Fibroblast of lung (primary cell): ENCODE measurements around the gene PRR23E.

ENCODE experiments used
- EZH2 ChIP-seq: IDR thresholded peaks from 2 replicates; pipeline ENCODE4 v1.5.1; 2012; ENCODE audit warnings: low read length, control low read depth, mild to moderate bottlenecking; ENCODE audit errors: missing control alignments
- TF ChIP-seq, protein P1 (sequence below), 2 donors: IDR thresholded peaks in 1 of 2; conservative IDR thresholded peaks in 1 of 2; 1 replicate in 1 of 2; 2 replicates in 1 of 2; pipeline ENCODE4 v1.5.1; 2011 to 2012; ENCODE audit warnings: low read length in 2 of 2, control low read depth in 1 of 2, inconsistent platforms in 1 of 2, low read depth in 1 of 2, mild to moderate bottlenecking in 1 of 2

GRCh38 chr3:127166501-127167065 lies 26.3 kb upstream of the PRR23E start:
- TF ChIP-seq, protein P1, sequence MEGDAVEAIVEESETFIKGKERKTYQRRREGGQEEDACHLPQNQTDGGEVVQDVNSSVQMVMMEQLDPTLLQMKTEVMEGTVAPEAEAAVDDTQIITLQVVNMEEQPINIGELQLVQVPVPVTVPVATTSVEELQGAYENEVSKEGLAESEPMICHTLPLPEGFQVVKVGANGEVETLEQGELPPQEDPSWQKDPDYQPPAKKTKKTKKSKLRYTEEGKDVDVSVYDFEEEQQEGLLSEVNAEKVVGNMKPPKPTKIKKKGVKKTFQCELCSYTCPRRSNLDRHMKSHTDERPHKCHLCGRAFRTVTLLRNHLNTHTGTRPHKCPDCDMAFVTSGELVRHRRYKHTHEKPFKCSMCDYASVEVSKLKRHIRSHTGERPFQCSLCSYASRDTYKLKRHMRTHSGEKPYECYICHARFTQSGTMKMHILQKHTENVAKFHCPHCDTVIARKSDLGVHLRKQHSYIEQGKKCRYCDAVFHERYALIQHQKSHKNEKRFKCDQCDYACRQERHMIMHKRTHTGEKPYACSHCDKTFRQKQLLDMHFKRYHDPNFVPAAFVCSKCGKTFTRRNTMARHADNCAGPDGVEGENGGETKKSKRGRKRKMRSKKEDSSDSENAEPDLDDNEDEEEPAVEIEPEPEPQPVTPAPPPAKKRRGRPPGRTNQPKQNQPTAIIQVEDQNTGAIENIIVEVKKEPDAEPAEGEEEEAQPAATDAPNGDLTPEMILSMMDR (conservative IDR thresholded peaks at IDR 0.05 in 1 of 2, IDR thresholded peaks at IDR 0.05 in 1 of 2; ENCODE audit: low read depth in 1 of 2, low read length in 2 of 2): no peak
- TF ChIP-seq EZH2: no peak
